GM12878 (cell line): ENCODE data around the gene USP5. TPM values are rescaled to one million over a fixed set of nuclear protein-coding genes. Genes with fewer than 3 reads are reported as not detected.

Source experiments
- ATAC-seq: fragments of 200-7000 bp; cut with Tn5 transposase; 3 replicates; pipeline ENCODE4 v1.9.1; 2020; ENCODE audit warnings: mild to moderate bottlenecking, moderate library complexity
- BruUV-seq: library from RNA; stranded (reverse); fragments of 400-500 nt; replicated peaks from 2 replicates; lab custom pipeline; 2021; lab: Mats Ljungman, UMichigan
- CTCF ChIA-PET: fragments of 300-600 bp; sonication (Branson Sonifier 250); formaldehyde crosslinking; extraction: SDS; loops from one replicate; lab custom pipeline; 2021; ENCODE audit warnings: inconsistent platforms; lab: Yijun Ruan, JAX
- POLR2A ChIA-PET: fragments of 350-600 bp; formaldehyde crosslinking; extraction: SDS; loops from one replicate; lab custom pipeline; 2021; ENCODE audit warnings: inconsistent platforms; lab: Charles Lee
- RAD21 ChIA-PET: fragments of 300-600 bp; sonication (Branson Sonifier 250); formaldehyde crosslinking; loops from one replicate; lab custom pipeline; 2023; ENCODE audit warnings: antibody characterized with exemption; ENCODE audit not compliant: unreplicated experiment; lab: Charles Lee
- SMC1A ChIA-PET: fragments of 300-600 bp; sonication (Branson Sonifier 250); formaldehyde crosslinking; loops from one replicate; lab custom pipeline; 2023; ENCODE audit not compliant: unreplicated experiment, uncharacterized antibody; lab: Charles Lee
- DNase-seq: peaks from one replicate; pipeline ENCODE4 v3.0.0-alpha.2; 2011; ENCODE audit warnings: low read depth, low spot score
- FAIRE-seq: peaks from 3 replicates; lab custom pipeline; 2011; peaks lifted over from hg19 to GRCh38; lab: Jason Lieb, UNC
- H2AFZ ChIP-seq: 2 replicates; pipeline ENCODE4 v1.6.0; 2011; ENCODE audit warnings: low read depth, low read length, control low read depth; ENCODE audit not compliant: control insufficient read depth
- H3K27ac ChIP-seq: 2 replicates; pipeline ENCODE4 v1.5.1; 2011; ENCODE audit warnings: control low read depth; ENCODE audit not compliant: control insufficient read depth, insufficient read depth
- H3K27me3 ChIP-seq, 2 experiments: replicated peaks in 1 of 2; 2 replicates each; pipeline versions ENCODE4 v1.6.0 to v1.6.1; 2011; ENCODE audit warnings: low read length in 1 of 2; ENCODE audit not compliant: control insufficient read depth in 2 of 2, insufficient read depth in 2 of 2
- H3K36me3 ChIP-seq, 2 experiments: 2 replicates each; pipeline ENCODE4 v1.5.1; 2011; ENCODE audit warnings: low read length in 1 of 2; ENCODE audit not compliant: control insufficient read depth in 2 of 2, insufficient read depth in 2 of 2
- H3K4me1 ChIP-seq: 2 replicates; pipeline ENCODE4 v1.6.1; 2011; ENCODE audit warnings: mild to moderate bottlenecking, low read length, moderate library complexity, mixed read lengths; ENCODE audit not compliant: control insufficient read depth, insufficient read depth
- H3K4me2 ChIP-seq: 2 replicates; pipeline ENCODE4 v1.6.0; 2011; ENCODE audit warnings: control low read depth; ENCODE audit not compliant: control insufficient read depth, insufficient read depth
- H3K4me3 ChIP-seq: fragments of 200-600 bp; sonication (generic); 2 replicates; pipeline ENCODE4 v1.5.1; 2016
- H3K79me2 ChIP-seq: 2 replicates; pipeline ENCODE4 v1.6.0; 2011; ENCODE audit warnings: low read length; ENCODE audit not compliant: control insufficient read depth, insufficient read depth
- H3K9ac ChIP-seq: 2 replicates; pipeline ENCODE4 v1.8.0; 2011; ENCODE audit warnings: low read length, control low read depth, mixed read lengths; ENCODE audit not compliant: control insufficient read depth, insufficient read depth
- H3K9me3 ChIP-seq: replicated peaks from 3 replicates; pipeline ENCODE4 v1.5.1; 2011; ENCODE audit warnings: mild to moderate bottlenecking, low read length; ENCODE audit not compliant: control insufficient read depth, insufficient read depth
- H4K20me1 ChIP-seq: 2 replicates; pipeline ENCODE4 v1.6.0; 2011; ENCODE audit not compliant: control insufficient read depth, insufficient read depth
- ATF2 ChIP-seq: IDR thresholded peaks from 2 replicates; pipeline ENCODE4 v1.6.1; 2012; ENCODE audit warnings: low read length, inconsistent platforms
- BMI1 ChIP-seq: fragments of 450-650 bp; IDR thresholded peaks from 2 replicates; pipeline ENCODE4 v1.6.1; 2016; ENCODE audit warnings: mild to moderate bottlenecking, moderate library complexity, borderline replicate concordance
- HDGF ChIP-seq: fragments of 450-650 bp; IDR thresholded peaks from 2 replicates; pipeline ENCODE4 v1.6.1; 2016; ENCODE audit warnings: antibody characterized with exemption
- JUNB ChIP-seq: IDR thresholded peaks from 2 replicates; pipeline ENCODE4 v1.6.1; 2016; ENCODE audit warnings: antibody characterized with exemption, mild to moderate bottlenecking
- NFYA ChIP-seq: IDR thresholded peaks from 2 replicates; pipeline ENCODE4 v1.6.1; 2011; ENCODE audit warnings: low read depth, mild to moderate bottlenecking, low read length, improper control_type of control experiment, borderline replicate concordance
- POLR2AphosphoS2 ChIP-seq: IDR thresholded peaks from 2 replicates; pipeline ENCODE4 v1.6.1; 2011; ENCODE audit warnings: low read depth, mild to moderate bottlenecking, low read length, improper control_type of control experiment, moderate library complexity
- POLR2AphosphoS5 ChIP-seq: IDR thresholded peaks from 2 replicates; pipeline ENCODE4 v1.6.1; 2011; ENCODE audit warnings: mild to moderate bottlenecking, low read length, inconsistent platforms
- RBBP5 ChIP-seq: fragments of 200-600 bp; sonication (generic); conservative IDR thresholded peaks from 2 replicates; pipeline ENCODE4 v1.6.1; 2016
- RELA ChIP-seq: fragments of 450-650 bp; IDR thresholded peaks from 2 replicates; pipeline ENCODE4 v1.8.0; 2014; ENCODE audit warnings: borderline replicate concordance; ENCODE audit not compliant: partially characterized antibody
- RFX5 ChIP-seq: IDR thresholded peaks from 2 replicates; pipeline ENCODE4 v1.6.1; 2011; ENCODE audit warnings: low read depth, low read length, improper control_type of control experiment
- RUNX3 ChIP-seq: IDR thresholded peaks from 2 replicates; pipeline ENCODE4 v1.6.1; 2012; ENCODE audit warnings: low read length, inconsistent platforms
- SPI1 ChIP-seq: IDR thresholded peaks from 2 replicates; pipeline ENCODE4 v1.6.1; 2011; ENCODE audit warnings: low read depth, mild to moderate bottlenecking, low read length, moderate library complexity, borderline replicate concordance; ENCODE audit not compliant: insufficient read depth
- ZBTB11 ChIP-seq: fragments of 450-650 bp; formaldehyde crosslinking; IDR thresholded peaks from 2 replicates; pipeline ENCODE4 v1.5.0; 2022; ENCODE audit warnings: mild to moderate bottlenecking, missing genetic modification characterization
- WGBS: methylation state at CpG from one replicate; pipeline ENCODE4 v1.1.6; 2016; ENCODE audit warnings: low lambda C conversion rate; ENCODE audit not compliant: insufficient replicate concordance, insufficient coverage; ENCODE audit errors: missing lambda C conversion rate; 5-methylcytosine and 5-hydroxymethylcytosine counted together
- in situ Hi-C: fragments of 300-500 bp; cut with MboI; formaldehyde crosslinking; loops from 9 replicates; pipeline ENCODE4 v1.14.3; 2018; ENCODE audit warnings: mixed read lengths
- intact Hi-C: fragments of 100-400 bp; cut with micrococcal nuclease; formaldehyde crosslinking; loops from one replicate; pipeline ENCODE4 v1.14.2; 2022; ENCODE audit not compliant: unreplicated experiment
- polyA plus RNA-seq, 11 experiments: library from polyadenylated mRNA; depleted of rRNA in 4 of 11; unstranded in 6 of 11; stranded (reverse) in 5 of 11; fragments of >200 nt; fragmentation: Nextera tagmentation in 4 of 11; fragmentation: Illumina TruSeq in 1 of 11; extraction: Ambion mirVana in 4 of 11; extraction: Trizol in 1 of 11; gene quantifications; 1 replicate in 1 of 11; 2 replicates in 10 of 11; pipeline versions ENCODE4 v1.2.1 to v1.2.3, GENCODE V29; 2011 to 2016; ENCODE audit warnings: inconsistent platforms in 2 of 11, missing spikeins in 2 of 11, low read depth in 1 of 11
- total RNA-seq, 4 experiments: library from RNA; depleted of rRNA in 3 of 4; stranded (reverse); fragments of >200 nt in 3 of 4; fragmentation: Illumina TruSeq in 1 of 4; extraction: Trizol in 1 of 4; gene quantifications; 2 replicates each; pipeline versions ENCODE4 v1.2.1 to v1.2.3, GENCODE V29; 2013 to 2021

The USP5 gene
- total and polyA plus RNA-seq, 10 of the 15 experiments (the other 5 are each of a cell fraction or from before 2014, with no cell fraction given) = 2.5 to 124 (median 74.6) TPM

- peaks cover 17 to 23% of the 10 kb centered on the region in 2 experiments for H3K27me3 ChIP-seq
- peaks cover 4% of the 10 kb centered on the region for H3K4me1 ChIP-seq
- H3K79me2 ChIP-seq = no peaks in the 10 kb centered on the region
- no peaks in the 10 kb centered on the region for H3K9me3 ChIP-seq
- H4K20me1 ChIP-seq = no peaks in the 10 kb centered on the region
- no peak for DNase-seq
- intact Hi-C loops = no loop called here
- no peak overlapping the region for H3K4me3 ChIP-seq
- H3K9ac ChIP-seq = no peak overlapping the region
- no peak overlapping the region for H3K27ac ChIP-seq
- RAD21 ChIA-PET = interaction anchor here (0.6 to 3.0 kb wide), 3 partner anchors 9 to 91 kb away, joined by 3 to 14 read pairs (median 3); partner anchors contain the start of gene MLF2
- BruUV-seq = no TSS peak
- in situ Hi-C loops = no loop called here
- TF ChIP-seq RBBP5 = no peak
- no peak for TF ChIP-seq POLR2AphosphoS2
- TF ChIP-seq RUNX3 = no peak
- TF ChIP-seq HDGF = no peak
- TF ChIP-seq RFX5 = no peak
- TF ChIP-seq ATF2 = no peak
- TF ChIP-seq NFYA = no peak
- TF ChIP-seq SPI1 = no peak
- no peak for TF ChIP-seq ZBTB11
- TF ChIP-seq BMI1 = no peak
- no peak for TF ChIP-seq JUNB
- no peak for TF ChIP-seq RELA
- TF ChIP-seq POLR2AphosphoS5 = no peak
- TF ChIP-seq, all 136 proteins: peak for 0
- 37% methylated on average over 6 of the region's 6 CpGs for WGBS
- Histone ChIP-seq H3K36me3 (no peaks in the 10 kb centered on the region), H3K4me2 (no peak overlapping the region), H2AFZ (no peak overlapping the region)
- no peak for ATAC-seq
- ChIA-PET CTCF (interaction anchor here (0.6 to 6.8 kb wide), 5 partner anchors 9 to 78 kb away, joined by 3 to 72 read pairs (median 5); partner anchors contain the start of genes CDCA3, MLF2 and USP5), SMC1A (interaction anchor here (0.7 kb wide), 1 partner anchor 78 kb away, joined by 3 read pairs; the partner anchor contains the start of gene MLF2), POLR2A (interaction anchor here (0.8 kb wide), 1 partner anchor 21 kb away, joined by 3 read pairs; the partner anchor contains the start of gene USP5)
- FAIRE-seq = no peak
These were observed 21.0 kb upstream of the USP5 start for GRCh38 chr12:6830999-6831398.
